Body of pancreas (tissue), 4 donors: Measurements from ENCODE around the gene KRT80.

ENCODE experiments used
- POLR2A ChIP-seq, 3 donors: fragments of 450-650 bp; IDR thresholded peaks; one replicate each; pipeline ENCODE4 v1.6.1; 2016; ENCODE audit warnings: antibody characterized with exemption in 3 of 3, mild to moderate bottlenecking in 2 of 3
- TF ChIP-seq, protein P1 (sequence below), 7 experiments: fragments of 450-650 bp in 4 of 7; fragments of 200-600 bp in 3 of 7; sonication (generic) in 3 of 7; IDR thresholded peaks; one replicate each; pipeline ENCODE4 v1.5.1; 2016 to 2019; ENCODE audit warnings: antibody characterized with exemption in 7 of 7

DNA sequence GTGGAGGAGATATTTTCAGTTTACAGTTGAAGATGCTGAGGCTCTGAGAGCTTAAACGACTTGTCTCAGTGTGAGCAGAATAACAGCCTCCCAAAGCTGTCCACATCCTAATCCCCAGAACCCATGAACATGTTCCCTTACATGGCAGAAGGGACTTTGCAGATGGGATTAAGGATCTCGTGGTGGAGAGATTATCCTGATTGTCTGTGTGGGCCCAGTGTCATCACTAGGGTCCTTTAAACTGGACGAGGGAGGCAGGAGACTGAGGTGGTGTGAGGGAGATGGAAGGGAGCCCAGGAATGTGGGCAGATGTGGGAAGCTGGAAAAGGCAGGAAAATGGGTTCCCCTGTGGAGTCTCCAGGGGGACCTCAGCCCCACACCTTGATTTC is 9.6 kb upstream of the KRT80 start:
- TF ChIP-seq, protein P1, sequence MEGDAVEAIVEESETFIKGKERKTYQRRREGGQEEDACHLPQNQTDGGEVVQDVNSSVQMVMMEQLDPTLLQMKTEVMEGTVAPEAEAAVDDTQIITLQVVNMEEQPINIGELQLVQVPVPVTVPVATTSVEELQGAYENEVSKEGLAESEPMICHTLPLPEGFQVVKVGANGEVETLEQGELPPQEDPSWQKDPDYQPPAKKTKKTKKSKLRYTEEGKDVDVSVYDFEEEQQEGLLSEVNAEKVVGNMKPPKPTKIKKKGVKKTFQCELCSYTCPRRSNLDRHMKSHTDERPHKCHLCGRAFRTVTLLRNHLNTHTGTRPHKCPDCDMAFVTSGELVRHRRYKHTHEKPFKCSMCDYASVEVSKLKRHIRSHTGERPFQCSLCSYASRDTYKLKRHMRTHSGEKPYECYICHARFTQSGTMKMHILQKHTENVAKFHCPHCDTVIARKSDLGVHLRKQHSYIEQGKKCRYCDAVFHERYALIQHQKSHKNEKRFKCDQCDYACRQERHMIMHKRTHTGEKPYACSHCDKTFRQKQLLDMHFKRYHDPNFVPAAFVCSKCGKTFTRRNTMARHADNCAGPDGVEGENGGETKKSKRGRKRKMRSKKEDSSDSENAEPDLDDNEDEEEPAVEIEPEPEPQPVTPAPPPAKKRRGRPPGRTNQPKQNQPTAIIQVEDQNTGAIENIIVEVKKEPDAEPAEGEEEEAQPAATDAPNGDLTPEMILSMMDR (IDR thresholded peaks at IDR 0.05): no peak
- TF ChIP-seq POLR2A (IDR thresholded peaks at IDR 0.05): no peak
